A673 (cell line): ENCODE results near the gene SCYGR3. TPM values are rescaled to one million over a fixed set of nuclear protein-coding genes. Genes with fewer than 3 reads are reported as not detected.

ENCODE experiments used
- BruUV-seq: library from RNA; stranded (reverse); fragments of 400-500 nt; replicated peaks from 2 replicates; lab custom pipeline; 2021; lab: Mats Ljungman, UMichigan
- CTCF ChIA-PET: fragments of 300-600 bp; sonication (Branson Sonifier 250); formaldehyde crosslinking; loops from one replicate; lab custom pipeline; 2022; ENCODE audit warnings: antibody characterized with exemption; lab: Charles Lee
- POLR2A ChIA-PET: fragments of 300-600 bp; sonication (Branson Sonifier 250); formaldehyde crosslinking; loops from one replicate; lab custom pipeline; 2022; ENCODE audit warnings: antibody characterized with exemption; ENCODE audit not compliant: low non-redundant PET; lab: Charles Lee
- DNase-seq: peaks from one replicate; pipeline ENCODE4 v3.0.0-alpha.2; 2015; ENCODE audit warnings: low spot score
- H3K27ac ChIP-seq: fragments of 200-600 bp; sonication (generic); 2 replicates; pipeline ENCODE4 v1.5.1; 2016; ENCODE audit warnings: mixed run types, low read depth, mild to moderate bottlenecking, mixed read lengths, antibody characterized with exemption, low read length; ENCODE audit not compliant: poor library complexity, severe bottlenecking
- H3K27me3 ChIP-seq: fragments of 200-600 bp; sonication (generic); replicated peaks from 2 replicates; pipeline ENCODE4 v1.6.1; 2017; ENCODE audit warnings: mixed run types, low read depth, mild to moderate bottlenecking, mixed read lengths, antibody characterized with exemption, low read length; ENCODE audit not compliant: insufficient read depth, poor library complexity
- H3K36me3 ChIP-seq: fragments of 200-600 bp; sonication (generic); 2 replicates; pipeline ENCODE4 v1.6.1; 2016; ENCODE audit warnings: mixed run types, mild to moderate bottlenecking, mixed read lengths, antibody characterized with exemption, low read length; ENCODE audit not compliant: insufficient read depth, poor library complexity, severe bottlenecking
- H3K4me1 ChIP-seq: fragments of 200-600 bp; sonication (generic); 2 replicates; pipeline ENCODE4 v1.6.1; 2017; ENCODE audit warnings: mixed run types, mild to moderate bottlenecking, mixed read lengths, antibody characterized with exemption, low read length; ENCODE audit not compliant: insufficient read depth, poor library complexity, severe bottlenecking
- H3K4me3 ChIP-seq: fragments of 200-600 bp; sonication (generic); 2 replicates; pipeline ENCODE4 v1.5.1; 2016; ENCODE audit warnings: low read depth, mixed run types, mild to moderate bottlenecking, mixed read lengths, low read length; ENCODE audit not compliant: poor library complexity, severe bottlenecking
- H3K9me3 ChIP-seq: fragments of 200-600 bp; sonication (generic); 2 replicates; pipeline ENCODE4 v1.6.1; 2016; ENCODE audit warnings: mixed run types, low read depth, mild to moderate bottlenecking, mixed read lengths, antibody characterized with exemption, low read length; ENCODE audit not compliant: poor library complexity, severe bottlenecking
- EZH2 ChIP-seq: fragments of 200-600 bp; sonication (generic); IDR thresholded peaks from 2 replicates; pipeline ENCODE4 v1.6.1; 2017; ENCODE audit warnings: borderline replicate concordance, low read depth, mild to moderate bottlenecking, mixed read lengths, antibody characterized with exemption, low read length; ENCODE audit not compliant: poor library complexity, severe bottlenecking
- intact Hi-C: fragments of 100-400 bp; cut with micrococcal nuclease; formaldehyde crosslinking; loops from one replicate; pipeline ENCODE4 v1.10.0; 2022; ENCODE audit not compliant: unreplicated experiment
- total RNA-seq: library from RNA; stranded (reverse); gene quantifications from 2 replicates; pipeline ENCODE4 v1.2.3, GENCODE V29; 2021
- TF ChIP-seq, protein P1 (sequence below): fragments of 300-800, 200-600 bp; sonication (generic); conservative IDR thresholded peaks from 2 replicates; pipeline ENCODE4 v1.5.1; 2017; ENCODE audit warnings: low read depth, mild to moderate bottlenecking, antibody characterized with exemption, low read length, moderate library complexity, mixed read lengths

The SCYGR3 gene
- total RNA-seq, 1 experiment from 2014 or later = not detected

DNA sequence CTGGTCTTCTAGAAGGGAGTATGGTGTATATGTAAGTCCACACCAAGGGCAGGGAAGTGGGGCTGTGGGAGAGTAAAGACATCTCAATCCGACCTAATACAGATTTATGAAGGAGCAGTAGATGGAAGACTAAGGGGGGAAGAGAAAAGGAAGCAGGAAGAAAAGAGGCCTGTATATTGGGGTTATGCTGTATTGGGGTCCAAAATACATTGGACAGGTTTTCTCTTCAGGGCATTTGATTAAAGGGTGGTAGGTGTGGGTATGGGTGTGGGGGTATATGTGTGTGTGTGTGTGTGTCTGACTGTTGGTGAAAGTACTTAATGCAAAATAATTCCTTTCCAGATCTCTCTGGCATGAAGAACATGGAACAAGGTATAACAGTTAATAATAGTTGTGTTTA lies 49.6 kb downstream of the SCYGR3 start:
- TF ChIP-seq, protein P1, sequence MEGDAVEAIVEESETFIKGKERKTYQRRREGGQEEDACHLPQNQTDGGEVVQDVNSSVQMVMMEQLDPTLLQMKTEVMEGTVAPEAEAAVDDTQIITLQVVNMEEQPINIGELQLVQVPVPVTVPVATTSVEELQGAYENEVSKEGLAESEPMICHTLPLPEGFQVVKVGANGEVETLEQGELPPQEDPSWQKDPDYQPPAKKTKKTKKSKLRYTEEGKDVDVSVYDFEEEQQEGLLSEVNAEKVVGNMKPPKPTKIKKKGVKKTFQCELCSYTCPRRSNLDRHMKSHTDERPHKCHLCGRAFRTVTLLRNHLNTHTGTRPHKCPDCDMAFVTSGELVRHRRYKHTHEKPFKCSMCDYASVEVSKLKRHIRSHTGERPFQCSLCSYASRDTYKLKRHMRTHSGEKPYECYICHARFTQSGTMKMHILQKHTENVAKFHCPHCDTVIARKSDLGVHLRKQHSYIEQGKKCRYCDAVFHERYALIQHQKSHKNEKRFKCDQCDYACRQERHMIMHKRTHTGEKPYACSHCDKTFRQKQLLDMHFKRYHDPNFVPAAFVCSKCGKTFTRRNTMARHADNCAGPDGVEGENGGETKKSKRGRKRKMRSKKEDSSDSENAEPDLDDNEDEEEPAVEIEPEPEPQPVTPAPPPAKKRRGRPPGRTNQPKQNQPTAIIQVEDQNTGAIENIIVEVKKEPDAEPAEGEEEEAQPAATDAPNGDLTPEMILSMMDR = no peak
- no peak for TF ChIP-seq EZH2
- intact Hi-C loops = no loop called here
- no peaks in the 10 kb centered on the region for H3K9me3 ChIP-seq
- no peaks in the 10 kb centered on the region for H3K36me3 ChIP-seq
- DNase-seq = no peak
- ChIA-PET POLR2A (no interaction called here), CTCF (no interaction called here)
- H3K4me3 ChIP-seq = no peak overlapping the region
- no peaks in the 10 kb centered on the region for H3K4me1 ChIP-seq
- no TSS peak for BruUV-seq
- no peaks in the 10 kb centered on the region for H3K27me3 ChIP-seq
- no peak overlapping the region for H3K27ac ChIP-seq

Other genes with a start within 250 kb of the SCYGR3 start
- not detected in 2 replicates for gene TM4SF20, start 235.5 kb downstream of the SCYGR3 start, total RNA-seq
- gene SCYGR1, start 226.9 kb downstream of the SCYGR3 start, total RNA-seq = not detected in 2 replicates
- 118 and 122 TPM in 2 replicates for gene AGFG1, start 142.7 kb downstream of the SCYGR3 start, total RNA-seq
- gene SCYGR2, start 15.9 kb downstream of the SCYGR3 start, total RNA-seq = not detected in 2 replicates
- gene SCYGR4, start 2.7 kb upstream of the SCYGR3 start, total RNA-seq = not detected in 2 replicates
- gene SCYGR5, start 52.0 kb upstream of the SCYGR3 start, total RNA-seq = not detected in 2 replicates
- gene SLC19A3, start 103.2 kb upstream of the SCYGR3 start, total RNA-seq = 4.2 and 4.4 TPM in 2 replicates
- not detected in 2 replicates for gene SCYGR6, start 109.9 kb upstream of the SCYGR3 start, total RNA-seq
- not detected in 2 replicates for gene SCYGR7, start 113.5 kb upstream of the SCYGR3 start, total RNA-seq
- not detected in 2 replicates for gene SCYGR8, start 131.1 kb upstream of the SCYGR3 start, total RNA-seq
- gene CCL20, start 199.0 kb upstream of the SCYGR3 start, total RNA-seq = not detected in 2 replicates